Stomach (tissue), 4 donors: ENCODE measurements around the gene RPAP3.
"Not testable (repeated sequence)": the region's sequence is repeated elsewhere in the genome, so short reads cannot be mapped to it uniquely, and the experiment has no call there.

ENCODE experiments used
- EP300 ChIP-seq: sonication (generic); formaldehyde crosslinking; IDR thresholded peaks from one replicate; pipeline ENCODE4 v1.6.1; 2017; ENCODE audit warnings: antibody characterized with exemption
- POLR2A ChIP-seq, 4 donors: fragments of 450-650 bp; IDR thresholded peaks; one replicate each; pipeline ENCODE4 v1.6.1; 2016; ENCODE audit warnings: antibody characterized with exemption in 4 of 4, control low read depth in 2 of 4, mild to moderate bottlenecking in 1 of 4, moderate library complexity in 1 of 4
- POLR2AphosphoS5 ChIP-seq, 3 donors: sonication (generic); formaldehyde crosslinking; IDR thresholded peaks; one replicate each; pipeline ENCODE4 v1.6.1; 2016; ENCODE audit warnings: antibody characterized with exemption in 3 of 3
- TF ChIP-seq, protein P1 (sequence below), 7 experiments: fragments of 450-650 bp in 4 of 7; fragments of 200-600 bp in 3 of 7; sonication (generic) in 3 of 7; IDR thresholded peaks; one replicate each; pipeline ENCODE4 v1.5.1; 2016 to 2019; ENCODE audit warnings: antibody characterized with exemption in 7 of 7, control low read depth in 2 of 7, mild to moderate bottlenecking in 1 of 7

DNA sequence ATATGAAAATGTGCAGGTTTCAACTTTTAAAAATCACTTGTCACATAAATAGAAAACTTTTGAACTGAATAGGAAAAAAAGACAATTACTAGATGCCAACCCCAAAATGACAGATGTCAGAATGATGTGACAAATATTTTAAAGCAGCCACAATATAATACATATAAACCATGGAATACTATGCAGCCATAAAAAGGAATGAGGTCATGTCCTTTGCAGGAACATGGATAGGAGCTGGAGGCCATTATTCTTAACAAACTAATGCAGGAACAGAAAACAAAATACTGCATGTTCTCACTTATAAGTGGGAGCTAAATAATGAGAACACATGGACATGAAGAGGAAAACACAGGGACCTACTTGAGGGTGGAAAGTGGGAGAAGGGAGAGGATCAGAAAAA lies 70.1 kb downstream of the RPAP3 start:
- TF ChIP-seq POLR2AphosphoS5 (IDR thresholded peaks at IDR 0.05); POLR2A (IDR thresholded peaks at IDR 0.05); EP300: not testable (repeated sequence)
- TF ChIP-seq, protein P1, sequence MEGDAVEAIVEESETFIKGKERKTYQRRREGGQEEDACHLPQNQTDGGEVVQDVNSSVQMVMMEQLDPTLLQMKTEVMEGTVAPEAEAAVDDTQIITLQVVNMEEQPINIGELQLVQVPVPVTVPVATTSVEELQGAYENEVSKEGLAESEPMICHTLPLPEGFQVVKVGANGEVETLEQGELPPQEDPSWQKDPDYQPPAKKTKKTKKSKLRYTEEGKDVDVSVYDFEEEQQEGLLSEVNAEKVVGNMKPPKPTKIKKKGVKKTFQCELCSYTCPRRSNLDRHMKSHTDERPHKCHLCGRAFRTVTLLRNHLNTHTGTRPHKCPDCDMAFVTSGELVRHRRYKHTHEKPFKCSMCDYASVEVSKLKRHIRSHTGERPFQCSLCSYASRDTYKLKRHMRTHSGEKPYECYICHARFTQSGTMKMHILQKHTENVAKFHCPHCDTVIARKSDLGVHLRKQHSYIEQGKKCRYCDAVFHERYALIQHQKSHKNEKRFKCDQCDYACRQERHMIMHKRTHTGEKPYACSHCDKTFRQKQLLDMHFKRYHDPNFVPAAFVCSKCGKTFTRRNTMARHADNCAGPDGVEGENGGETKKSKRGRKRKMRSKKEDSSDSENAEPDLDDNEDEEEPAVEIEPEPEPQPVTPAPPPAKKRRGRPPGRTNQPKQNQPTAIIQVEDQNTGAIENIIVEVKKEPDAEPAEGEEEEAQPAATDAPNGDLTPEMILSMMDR (IDR thresholded peaks at IDR 0.05) = not testable (repeated sequence)
